Measurements from ENCODE around the gene LARGE2.
"Not testable (repeated sequence)": the region's sequence is repeated elsewhere in the genome, so short reads cannot be mapped to it uniquely, and the experiment has no call there.

LARGE2 gene

GRCh38 chr11:45895553-45896259 is 26.8 kb upstream of the LARGE2 start:
- no peak for DNase-seq (ENCODE audit: low read depth in 2 of 3, low spot score in 2 of 3)

GRCh38 chr11:45896422-45896984 is 26.0 kb upstream of the LARGE2 start:
- DNase-seq (ENCODE audit: low read depth in 2 of 3, low spot score in 2 of 3): no peak

GRCh38 chr11:45897556-45897955 is 24.9 kb upstream of the LARGE2 start:
- no peak for DNase-seq (ENCODE audit: low read depth in 2 of 3, low spot score in 2 of 3)

GRCh38 chr11:45899086-45899447 is 23.4 kb upstream of the LARGE2 start:
- no peak for DNase-seq (ENCODE audit: low read depth in 2 of 3, low spot score in 2 of 3)

GRCh38 chr11:45899448-45900174 is 22.8 kb upstream of the LARGE2 start:
- peak in 2 of 3 experiments; percentile 31 to 32 for DNase-seq (ENCODE audit: low read depth in 2 of 3, low spot score in 2 of 3)

GRCh38 chr11:45900175-45900800 is 22.2 kb upstream of the LARGE2 start:
- DNase-seq (ENCODE audit: low read depth in 2 of 3, low spot score in 2 of 3): not testable (repeated sequence)

GRCh38 chr11:45900916-45901617 is 21.4 kb upstream of the LARGE2 start:
- DNase-seq (ENCODE audit: low read depth in 2 of 3, low spot score in 2 of 3): no peak

- DNase-seq (ENCODE audit: low read depth in 2 of 3, low spot score in 2 of 3): no peak
These were observed 20.8 kb upstream of the LARGE2 start for GRCh38 chr11:45901626-45902025.

- no peak for DNase-seq (ENCODE audit: low read depth in 2 of 3, low spot score in 2 of 3)
These were observed 19.7 kb upstream of the LARGE2 start for GRCh38 chr11:45902452-45903380.

GRCh38 chr11:45904309-45904915 is 18.0 kb upstream of the LARGE2 start:
- no peak for DNase-seq (ENCODE audit: low read depth in 2 of 3, low spot score in 2 of 3)

GRCh38 chr11:45905095-45905494 is 17.4 kb upstream of the LARGE2 start:
- no peak for DNase-seq (ENCODE audit: low read depth in 2 of 3, low spot score in 2 of 3)

- not testable (repeated sequence) for DNase-seq (ENCODE audit: low read depth in 2 of 3, low spot score in 2 of 3)
These were observed 16.9 kb upstream of the LARGE2 start for GRCh38 chr11:45905576-45905975.

GRCh38 chr11:45906096-45906682 is 16.3 kb upstream of the LARGE2 start:
- no peak for DNase-seq (ENCODE audit: low read depth in 2 of 3, low spot score in 2 of 3)

- DNase-seq (ENCODE audit: low read depth in 2 of 3, low spot score in 2 of 3): no peak
These were observed 15.4 kb upstream of the LARGE2 start, which contains the start of gene FREY1 for GRCh38 chr11:45906965-45907611. Gene FREY1, minus strand, starts transcription at chr11:45907271. Its CDS starts 26 bp downstream, at chr11:45907245.

GRCh38 chr11:45907911-45908370 is 14.5 kb upstream of the LARGE2 start:
- DNase-seq (ENCODE audit: low read depth in 2 of 3, low spot score in 2 of 3): no peak

GRCh38 chr11:45909594-45910475 is 12.6 kb upstream of the LARGE2 start:
- DNase-seq (ENCODE audit: low read depth in 2 of 3, low spot score in 2 of 3): no peak

- no peak for DNase-seq (ENCODE audit: low read depth in 2 of 3, low spot score in 2 of 3)
These were observed 11.8 kb upstream of the LARGE2 start for GRCh38 chr11:45910623-45911022.

- DNase-seq (ENCODE audit: low read depth in 2 of 3, low spot score in 2 of 3): no peak
These were observed 8.9 kb upstream of the LARGE2 start for GRCh38 chr11:45913514-45913913.

All from activated CD8-positive, alpha-beta memory T cell treated with anti-CD3 and anti-CD28 coated beads for 48 hours (primary cell).